SK-N-SH (cell line): ENCODE measurements around the gene RIPOR2. TPM values are rescaled to one million over a fixed set of nuclear protein-coding genes. Genes with fewer than 3 reads are reported as not detected.

ENCODE experiments used
- CTCF ChIA-PET: fragments of 300-600, 350-600 bp; formaldehyde crosslinking; extraction: SDS; loops from one replicate; lab custom pipeline; 2021; lab: Yijun Ruan, JAX
- POLR2A ChIA-PET: fragments of 350-600 bp; sonication (Branson Sonifier 250); formaldehyde crosslinking; extraction: SDS; loops from one replicate; lab custom pipeline; 2020; ENCODE audit warnings: antibody characterized with exemption, inconsistent platforms; lab: Yijun Ruan, JAX
- DNase-seq: peaks from one replicate; pipeline ENCODE4 v3.0.0; 2012
- H2AFZ ChIP-seq: fragments of 200-600 bp; sonication (generic); 2 replicates; pipeline ENCODE4 v1.8.1; 2016; ENCODE audit warnings: antibody characterized with exemption, mild to moderate bottlenecking, low read depth
- H3F3A ChIP-seq: fragments of 200-600 bp; sonication (generic); replicated peaks from 2 replicates; pipeline ENCODE3; 2016; ENCODE audit warnings: antibody characterized with exemption, mild to moderate bottlenecking; ENCODE audit not compliant: insufficient read depth
- H3K27ac ChIP-seq, 2 experiments: fragments of 200-500 bp in 1 of 2; fragments of 200-600 bp in 1 of 2; sonication (Bioruptor generic) in 1 of 2; sonication (generic), shearing (Covaris generic) in 1 of 2; 2 replicates each; pipeline versions ENCODE4 v1.5.1 to v1.6.1; 2014 to 2016; ENCODE audit warnings: low read depth in 2 of 2, inconsistent platforms in 1 of 2, low read length in 1 of 2, mild to moderate bottlenecking in 1 of 2, mixed read lengths in 1 of 2
- H3K27me3 ChIP-seq: fragments of 200-600 bp; sonication (generic), shearing (Covaris generic); 2 replicates; pipeline ENCODE4 v1.6.1; 2016; ENCODE audit warnings: mixed run types; ENCODE audit not compliant: insufficient read depth
- H3K36me3 ChIP-seq, 2 experiments: fragments of 200-500 bp in 1 of 2; fragments of 200-600 bp in 1 of 2; sonication (Bioruptor generic) in 1 of 2; sonication (generic) in 1 of 2; replicated peaks in 1 of 2; 2 replicates each; pipeline versions ENCODE3 to v1.5.1; 2014 to 2016; ENCODE audit warnings: low read length in 1 of 2, mild to moderate bottlenecking in 1 of 2; ENCODE audit not compliant: insufficient read depth in 2 of 2, control insufficient read depth in 1 of 2
- H3K4me1 ChIP-seq, 2 experiments: fragments of 200-500 bp in 1 of 2; fragments of 200-600 bp in 1 of 2; sonication (Bioruptor generic) in 1 of 2; sonication (generic), shearing (Covaris generic) in 1 of 2; 2 replicates each; pipeline versions ENCODE4 v1.5.1 to v1.6.1; 2014 to 2016; ENCODE audit warnings: low read depth in 1 of 2, low read length in 1 of 2, mixed run types in 1 of 2; ENCODE audit not compliant: insufficient read depth in 2 of 2, control insufficient read depth in 1 of 2
- H3K4me2 ChIP-seq: fragments of 200-600 bp; sonication (generic), shearing (Covaris generic); 2 replicates; pipeline ENCODE4 v1.6.1; 2017; ENCODE audit warnings: mixed run types
- H3K4me3 ChIP-seq, 2 experiments: fragments of 200-500 bp in 1 of 2; fragments of 200-600 bp in 1 of 2; sonication (Bioruptor generic) in 1 of 2; sonication (generic), shearing (Covaris generic) in 1 of 2; 2 replicates each; pipeline versions ENCODE4 v1.5.1 to v1.8.1; 2014 to 2016; ENCODE audit warnings: low read depth in 2 of 2, inconsistent platforms in 1 of 2, low read length in 1 of 2, mild to moderate bottlenecking in 1 of 2, mixed read lengths in 1 of 2, moderate library complexity in 1 of 2
- H3K79me2 ChIP-seq: fragments of 200-600 bp; sonication (generic); 2 replicates; pipeline ENCODE4 v1.8.1; 2017; ENCODE audit warnings: mild to moderate bottlenecking; ENCODE audit not compliant: insufficient read depth
- H3K9ac ChIP-seq: fragments of 200-600 bp; sonication (generic); 2 replicates; pipeline ENCODE4 v1.6.1; 2017; ENCODE audit warnings: mixed run types
- H3K9me2 ChIP-seq: fragments of 200-600 bp; sonication (generic); 2 replicates; pipeline ENCODE4 v1.6.1; 2017; ENCODE audit warnings: mixed run types
- H3K9me3 ChIP-seq: fragments of 200-600 bp; sonication (generic); 2 replicates; pipeline ENCODE4 v1.6.1; 2017; ENCODE audit warnings: mixed run types, mild to moderate bottlenecking, moderate library complexity
- H4K20me1 ChIP-seq: fragments of 200-600 bp; sonication (generic); 2 replicates; pipeline ENCODE4 v1.6.1; 2017; ENCODE audit warnings: mild to moderate bottlenecking, mixed run types; ENCODE audit not compliant: insufficient read depth
- ELF1 ChIP-seq: IDR thresholded peaks from 2 replicates; pipeline ENCODE4 v1.4.0; 2012
- EZH2phosphoT487 ChIP-seq: fragments of 200-600 bp; sonication (generic); IDR thresholded peaks from 2 replicates; pipeline ENCODE4 v1.6.1; 2017; ENCODE audit warnings: low read depth, mixed run types, mild to moderate bottlenecking, antibody characterized with exemption, moderate library complexity, borderline replicate concordance
- FOSL2 ChIP-seq: IDR thresholded peaks from 2 replicates; pipeline ENCODE4 v1.4.0; 2012; ENCODE audit warnings: low read depth, mild to moderate bottlenecking, moderate library complexity, borderline replicate concordance
- FOXM1 ChIP-seq: IDR thresholded peaks from 2 replicates; pipeline ENCODE4 v1.4.0; 2012; ENCODE audit warnings: low read depth, mild to moderate bottlenecking
- GABPA ChIP-seq: IDR thresholded peaks from 2 replicates; pipeline ENCODE4 v1.4.0; 2012; ENCODE audit warnings: low read depth, mild to moderate bottlenecking
- GATA2 ChIP-seq: sonication (generic); formaldehyde crosslinking; IDR thresholded peaks from 2 replicates; pipeline ENCODE4 v1.5.0; 2020; ENCODE audit warnings: mild to moderate bottlenecking, missing genetic modification reagents
- IRF3 ChIP-seq: fragments of 150-350 bp; IDR thresholded peaks from 2 replicates; pipeline ENCODE4 v1.6.1; 2016; ENCODE audit warnings: mild to moderate bottlenecking, low read depth, low read length
- JUND ChIP-seq: IDR thresholded peaks from 2 replicates; pipeline ENCODE4 v1.4.0; 2012
- MXI1 ChIP-seq: IDR thresholded peaks from 2 replicates; pipeline ENCODE4 v1.6.1; 2012; ENCODE audit warnings: mild to moderate bottlenecking, low read depth, low read length, improper control_type of control experiment
- NRF1 ChIP-seq: IDR thresholded peaks from 2 replicates; pipeline ENCODE4 v1.6.1; 2012; ENCODE audit warnings: low read depth, mild to moderate bottlenecking, low read length
- PBX3 ChIP-seq: IDR thresholded peaks from 2 replicates; pipeline ENCODE4; 2012
- POLR2AphosphoS5 ChIP-seq: IDR thresholded peaks from 2 replicates; pipeline ENCODE4 v1.6.1; 2012; ENCODE audit warnings: low read depth, low read length
- RCOR1 ChIP-seq: fragments of 150-350 bp; IDR thresholded peaks from 2 replicates; pipeline ENCODE4 v1.6.1; 2017; ENCODE audit warnings: antibody characterized with exemption, low read length
- TAF1 ChIP-seq: IDR thresholded peaks from 2 replicates; pipeline ENCODE4 v1.6.1; 2012; ENCODE audit warnings: low read depth, mild to moderate bottlenecking, low read length, moderate library complexity, borderline replicate concordance
- TEAD4 ChIP-seq: IDR thresholded peaks from 2 replicates; pipeline ENCODE4 v1.4.0; 2012; ENCODE audit warnings: mild to moderate bottlenecking, borderline replicate concordance; ENCODE audit not compliant: insufficient read depth
- USF1 ChIP-seq: IDR thresholded peaks from 2 replicates; pipeline ENCODE4 v1.4.0; 2012; ENCODE audit warnings: low read depth, borderline replicate concordance
- YY1 ChIP-seq: IDR thresholded peaks from 2 replicates; pipeline ENCODE4 v1.4.0; 2012; ENCODE audit warnings: low read depth, mild to moderate bottlenecking
- WGBS: methylation state at CpG from one replicate; pipeline ENCODE4 v1.1.6; 2017; ENCODE audit warnings: low lambda C conversion rate; 5-methylcytosine and 5-hydroxymethylcytosine counted together
- polyA plus RNA-seq, 3 experiments: library from polyadenylated mRNA; depleted of rRNA; stranded (reverse); fragments of >200 nt; gene quantifications; 2 replicates each; pipeline ENCODE4 v1.2.3, GENCODE V29; 2012

RIPOR2 gene
- polyA plus RNA-seq, 1 of the 3 experiments (the other 2 are of a cell fraction), result 0.05 TPM

GRCh38 chr6:24845578-24845977 is 90.2 kb downstream of the RIPOR2 start:
- Histone ChIP-seq H3K4me2 (no peak overlapping the region), H4K20me1 (no peaks in the 10 kb centered on the region), H3K27me3 (no peaks in the 10 kb centered on the region), H3K27ac (no peak overlapping the region), H3K4me3 (no peak overlapping the region), H3K36me3 (no peaks in the 10 kb centered on the region), H3K4me1 (no peaks in the 10 kb centered on the region; a peak in 1 of 4 replicates), H2AFZ (no peak overlapping the region), H3K9ac (no peak overlapping the region), H3K79me2 (no peaks in the 10 kb centered on the region), H3F3A (no peaks in the 10 kb centered on the region), H3K9me2 (no peaks in the 10 kb centered on the region), H3K9me3 (no peaks in the 10 kb centered on the region)
- no peak for DNase-seq
- 68% methylated on average over 4 of the region's 4 CpGs for WGBS
- ChIA-PET CTCF (interaction anchor here (1.0 to 2.9 kb wide), 4 partner anchors 11 to 226 kb away, joined by 3 to 21 read pairs (median 8); no protein-coding TSS in a partner anchor), POLR2A (no interaction called here)
- TF ChIP-seq NRF1 (no peak), USF1 (no peak), RCOR1 (no peak), FOSL2 (no peak), PBX3 (no peak), EZH2phosphoT487 (no peak)

- H3K9me2 ChIP-seq, result no peaks in the 10 kb centered on the region
- H3K4me2 ChIP-seq, result no peak overlapping the region
- H3K4me3 ChIP-seq, result no peak overlapping the region
- no peaks in the 10 kb centered on the region for H3K79me2 ChIP-seq
- WGBS, result 85% methylated on average over 5 of the region's 6 CpGs
- H4K20me1 ChIP-seq, result no peaks in the 10 kb centered on the region
- no peaks in the 10 kb centered on the region for H3K36me3 ChIP-seq
- CTCF ChIA-PET, result interaction anchor here (2.2 to 2.9 kb wide), 2 partner anchors 12 to 226 kb away, joined by 13 to 21 read pairs; no protein-coding TSS in a partner anchor
- DNase-seq, result no peak
- no peak overlapping the region for H3K9ac ChIP-seq
- H3K27me3 ChIP-seq, result no peaks in the 10 kb centered on the region
- no peaks in the 10 kb centered on the region for H3F3A ChIP-seq
- TF ChIP-seq TEAD4 (no peak), GATA2 (CRISPR knock-in tag) (no peak), FOXM1 (no peak)
- H3K4me1 ChIP-seq, result no peaks in the 10 kb centered on the region; a peak in 1 of 4 replicates
- no peaks in the 10 kb centered on the region for H3K9me3 ChIP-seq
- H2AFZ ChIP-seq, result no peak overlapping the region
- POLR2A ChIA-PET, result no interaction called here
- H3K27ac ChIP-seq, result no peak overlapping the region
Observed at GRCh38 chr6:24844903-24845302, 90.9 kb downstream of the RIPOR2 start.

- no peak overlapping the region for H3K9ac ChIP-seq
- H3K9me2 ChIP-seq, result no peaks in the 10 kb centered on the region
- H3K27me3 ChIP-seq, result no peaks in the 10 kb centered on the region
- 64% methylated on average over 1 of the region's 1 CpG for WGBS
- H3K4me2 ChIP-seq, result no peak overlapping the region
- no peaks in the 10 kb centered on the region for H4K20me1 ChIP-seq
- no peak for DNase-seq
- no peaks in the 10 kb centered on the region for H3K36me3 ChIP-seq
- CTCF ChIA-PET, result interaction anchor here (2.9 kb wide), 1 partner anchor 13 kb away, joined by 21 read pairs; no protein-coding TSS in a partner anchor
- no peaks in the 10 kb centered on the region for H3K9me3 ChIP-seq
- no peaks in the 10 kb centered on the region for H3K79me2 ChIP-seq
- no peak overlapping the region for H3K27ac ChIP-seq
- H3K4me3 ChIP-seq, result no peak overlapping the region
- TF ChIP-seq JUND (no peak), TAF1 (no peak), POLR2AphosphoS5 (no peak), YY1 (no peak), GABPA (no peak), IRF3 (no peak), ELF1 (no peak), MXI1 (no peak)
- H3K4me1 ChIP-seq, result no peaks in the 10 kb centered on the region; a peak in 1 of 4 replicates
- no peaks in the 10 kb centered on the region for H3F3A ChIP-seq
- POLR2A ChIA-PET, result no interaction called here
- H2AFZ ChIP-seq, result no peak overlapping the region
Observed at GRCh38 chr6:24844061-24844460, 91.7 kb downstream of the RIPOR2 start.
